ENCODE results near the gene PCSK2.
"Not testable (repeated sequence)": the region's sequence is repeated elsewhere in the genome, so short reads cannot be mapped to it uniquely, and the experiment has no call there.

The PCSK2 gene, protein sequence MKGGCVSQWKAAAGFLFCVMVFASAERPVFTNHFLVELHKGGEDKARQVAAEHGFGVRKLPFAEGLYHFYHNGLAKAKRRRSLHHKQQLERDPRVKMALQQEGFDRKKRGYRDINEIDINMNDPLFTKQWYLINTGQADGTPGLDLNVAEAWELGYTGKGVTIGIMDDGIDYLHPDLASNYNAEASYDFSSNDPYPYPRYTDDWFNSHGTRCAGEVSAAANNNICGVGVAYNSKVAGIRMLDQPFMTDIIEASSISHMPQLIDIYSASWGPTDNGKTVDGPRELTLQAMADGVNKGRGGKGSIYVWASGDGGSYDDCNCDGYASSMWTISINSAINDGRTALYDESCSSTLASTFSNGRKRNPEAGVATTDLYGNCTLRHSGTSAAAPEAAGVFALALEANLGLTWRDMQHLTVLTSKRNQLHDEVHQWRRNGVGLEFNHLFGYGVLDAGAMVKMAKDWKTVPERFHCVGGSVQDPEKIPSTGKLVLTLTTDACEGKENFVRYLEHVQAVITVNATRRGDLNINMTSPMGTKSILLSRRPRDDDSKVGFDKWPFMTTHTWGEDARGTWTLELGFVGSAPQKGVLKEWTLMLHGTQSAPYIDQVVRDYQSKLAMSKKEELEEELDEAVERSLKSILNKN

DNA sequence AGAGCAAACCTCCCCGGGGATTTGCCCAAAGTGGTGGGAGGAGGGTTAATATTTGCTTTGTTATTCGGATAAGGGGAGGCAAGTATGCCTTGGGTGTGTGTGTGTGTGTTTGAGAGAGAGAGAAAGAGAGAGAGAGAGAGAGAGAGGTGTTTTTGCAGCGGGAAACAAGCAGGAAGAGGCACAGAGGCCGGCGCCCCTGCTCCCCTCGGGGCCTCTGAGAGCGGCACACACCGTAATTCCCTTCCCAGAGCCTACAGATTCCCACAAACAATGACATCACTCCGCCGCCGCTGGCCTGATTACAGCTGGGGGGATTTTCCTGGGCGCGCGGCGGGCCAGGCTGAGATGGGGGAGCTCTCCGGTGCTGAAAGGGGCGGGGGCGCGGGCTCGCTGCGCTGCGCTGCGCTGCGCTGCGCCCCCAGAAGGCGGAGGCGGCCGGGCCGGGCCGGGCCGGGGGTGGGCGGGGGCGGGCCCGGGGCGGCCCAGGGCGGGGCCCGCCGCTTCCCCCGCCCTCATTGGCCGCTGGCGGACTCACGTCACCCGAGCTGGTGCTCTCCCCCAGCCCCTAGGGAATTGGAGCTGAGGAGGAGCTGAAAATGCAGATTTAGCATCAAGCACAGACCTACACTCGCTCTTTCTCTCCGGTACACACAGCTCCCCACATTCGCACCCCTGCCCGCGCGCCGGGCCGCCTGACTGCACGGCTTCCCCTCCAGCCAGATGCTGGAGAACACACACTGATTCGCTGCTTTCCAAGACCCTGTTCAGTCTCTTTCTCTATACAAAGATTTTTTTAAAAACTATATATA lies at the start of gene PCSK2:
PCSK2 (plus strand) TSS at position 631 of the 809 bp plus-strand sequence. CDS start 266 bp downstream, outside the sequence.
- DNase-seq, result no peak

DNA sequence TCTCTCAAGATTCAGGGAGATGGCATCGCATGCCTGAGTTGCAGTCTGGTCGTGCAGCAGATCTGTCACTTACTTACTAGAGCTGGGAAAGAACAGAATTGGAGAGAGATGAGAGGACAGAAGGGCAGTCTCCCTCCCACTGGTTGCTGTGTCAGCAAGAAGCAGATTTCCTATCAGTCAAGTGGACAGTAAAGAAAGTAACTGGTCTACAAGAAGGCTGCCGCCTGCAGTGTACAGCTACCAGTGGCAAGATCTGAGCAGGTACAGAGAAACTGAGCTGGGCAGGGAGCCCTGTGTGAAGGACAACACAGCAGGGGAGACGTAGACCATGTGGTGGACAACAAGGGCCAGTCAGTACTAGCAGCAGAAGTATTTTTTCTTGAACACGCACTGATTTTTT lies 49.5 kb upstream of the PCSK2 start:
- DNase-seq, result no peak

DNA sequence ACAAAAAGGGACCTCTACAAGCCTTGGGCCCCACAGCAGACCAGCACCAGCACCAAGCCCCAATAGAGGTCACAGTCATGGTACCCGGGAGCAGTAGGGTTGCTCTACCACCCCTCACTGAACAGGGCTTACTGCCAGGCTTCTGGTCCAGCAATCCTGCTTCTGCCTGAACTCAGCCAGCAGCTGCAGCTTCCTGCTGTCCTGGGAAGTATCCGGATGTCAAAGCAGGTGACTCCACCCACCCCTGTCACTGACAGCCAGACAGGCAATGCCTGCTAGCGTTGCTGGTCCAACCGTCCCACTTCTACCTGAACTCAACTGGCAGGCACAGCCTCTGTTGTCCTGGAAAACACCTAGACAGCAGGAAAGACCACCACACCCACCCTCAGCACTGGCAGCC lies 47.0 kb upstream of the PCSK2 start:
- no peak for DNase-seq

DNA sequence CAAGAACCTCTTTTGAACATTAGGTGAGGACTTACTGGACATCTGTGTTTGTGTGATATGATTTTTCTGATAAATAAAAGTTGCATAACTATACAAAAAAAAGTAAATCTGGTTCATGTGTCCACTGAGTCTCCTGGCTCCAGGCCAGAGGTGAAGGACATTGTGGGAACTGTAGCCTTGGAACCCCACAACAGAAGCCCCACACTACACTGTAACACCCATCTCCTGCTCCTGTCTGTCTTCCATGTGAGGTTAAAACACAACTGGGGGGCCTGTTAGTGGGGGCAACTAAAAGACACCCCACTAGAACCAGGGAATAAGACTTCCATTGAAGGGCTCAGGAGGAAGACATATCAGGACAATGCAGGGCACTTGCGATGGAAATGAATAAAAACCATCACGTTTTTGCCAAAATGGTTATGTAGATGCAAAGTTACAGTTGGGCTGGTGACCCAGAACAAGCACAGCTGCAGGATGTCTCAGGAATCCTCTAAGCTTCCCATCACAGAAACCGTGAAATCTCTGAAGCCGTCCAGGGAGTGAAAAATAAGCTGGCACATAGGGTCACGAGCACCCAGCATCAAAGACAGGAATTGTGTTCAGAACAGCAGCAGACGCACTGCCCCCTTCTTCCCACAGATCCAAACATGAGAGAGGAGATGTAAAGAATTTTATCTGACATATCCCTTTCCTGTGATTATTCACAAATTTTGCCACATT lies 36.7 kb upstream of the PCSK2 start:
- no peak for DNase-seq

DNA sequence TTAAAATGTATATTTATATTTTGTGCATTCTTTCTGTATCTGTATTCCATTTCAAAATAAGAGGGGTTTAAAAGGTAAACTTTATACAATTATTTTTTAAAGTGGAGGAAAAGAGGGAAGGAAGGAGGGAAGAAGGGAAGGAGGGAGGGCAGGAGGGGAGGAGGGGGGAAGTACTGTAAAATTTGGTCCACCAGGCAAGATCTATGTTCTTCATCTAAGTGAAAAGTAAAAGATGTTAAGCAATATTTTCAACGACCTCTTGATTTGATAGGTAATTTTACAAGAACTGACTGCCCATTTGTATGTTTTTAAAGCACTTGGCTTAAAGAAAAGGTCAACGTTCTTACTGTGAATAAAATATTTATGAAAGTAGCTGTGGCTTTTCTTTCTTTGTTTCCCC lies 29.8 kb upstream of the PCSK2 start:
- no peak for DNase-seq

DNA sequence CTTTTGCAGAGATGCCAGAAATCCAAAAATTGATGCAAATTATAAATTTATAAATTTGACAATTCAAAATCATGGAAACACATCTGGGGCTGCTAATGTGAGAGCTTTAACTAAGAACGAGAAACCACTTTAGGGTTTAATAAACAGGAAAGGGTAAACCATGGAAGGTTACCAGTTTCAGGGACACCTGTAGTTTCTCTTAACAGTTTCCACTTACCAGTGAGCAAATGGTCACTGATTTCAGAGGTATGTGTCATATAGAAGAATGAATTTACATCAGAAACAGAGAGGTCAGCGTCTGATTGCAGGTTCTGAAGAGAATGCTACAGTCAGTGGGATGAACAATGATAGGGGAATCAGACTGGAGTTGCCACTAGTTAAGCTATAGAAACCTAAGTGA lies 24.8 kb upstream of the PCSK2 start:
- no peak for DNase-seq

DNA sequence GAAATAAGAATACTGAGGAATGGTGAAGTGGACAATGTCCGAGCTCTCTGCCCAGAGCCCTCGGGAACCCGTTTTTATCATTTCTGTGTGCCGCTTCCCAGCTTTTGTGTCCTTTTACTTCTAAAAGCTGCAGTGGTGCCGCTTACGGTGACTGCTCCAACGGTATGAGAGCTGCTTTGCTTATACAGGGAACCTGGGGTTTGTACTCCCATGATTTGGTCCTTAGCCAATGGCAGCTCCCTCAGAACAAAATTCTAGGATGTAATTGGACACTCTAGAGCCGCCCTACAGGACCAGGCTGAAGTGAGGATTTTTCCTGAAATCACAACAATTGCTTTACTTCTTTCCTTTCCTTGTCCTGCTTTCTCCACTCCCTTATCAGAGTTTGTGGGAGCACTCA lies 24.2 kb upstream of the PCSK2 start:
- no peak for DNase-seq

DNA sequence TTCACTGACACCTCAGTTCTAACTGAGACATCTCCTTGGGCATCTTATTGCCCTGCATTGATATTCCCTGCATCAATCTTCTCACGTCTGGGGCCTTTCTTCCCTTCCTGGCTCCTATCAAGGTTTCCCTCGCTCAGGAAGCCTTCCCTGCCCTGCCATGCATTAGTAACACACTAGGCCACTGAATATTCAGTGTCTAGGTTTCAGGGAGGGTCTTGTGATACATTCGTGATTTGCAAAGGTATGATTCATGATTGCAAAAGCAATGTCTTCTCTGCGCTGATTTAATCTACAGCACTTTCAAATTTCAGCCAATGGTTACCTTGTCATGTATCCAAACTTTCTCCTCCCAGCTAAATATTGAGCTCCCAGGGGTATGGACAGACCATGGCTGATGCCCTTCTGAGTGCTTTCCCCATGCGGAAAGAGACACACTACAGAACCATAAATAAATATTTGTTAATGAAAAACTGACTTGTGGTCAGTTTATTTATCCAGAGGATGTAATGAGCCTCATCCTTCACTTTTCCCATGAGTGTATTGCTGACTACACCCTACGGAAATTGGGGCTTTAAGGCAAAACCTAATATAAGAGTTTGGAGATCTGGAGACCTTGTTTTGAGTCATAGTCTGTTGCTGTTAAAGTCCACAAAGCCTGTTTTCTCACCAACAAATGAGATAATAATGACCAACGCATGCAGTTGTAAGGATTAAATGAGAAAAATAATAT lies 21.6 kb upstream of the PCSK2 start:
- DNase-seq, result no peak

DNA sequence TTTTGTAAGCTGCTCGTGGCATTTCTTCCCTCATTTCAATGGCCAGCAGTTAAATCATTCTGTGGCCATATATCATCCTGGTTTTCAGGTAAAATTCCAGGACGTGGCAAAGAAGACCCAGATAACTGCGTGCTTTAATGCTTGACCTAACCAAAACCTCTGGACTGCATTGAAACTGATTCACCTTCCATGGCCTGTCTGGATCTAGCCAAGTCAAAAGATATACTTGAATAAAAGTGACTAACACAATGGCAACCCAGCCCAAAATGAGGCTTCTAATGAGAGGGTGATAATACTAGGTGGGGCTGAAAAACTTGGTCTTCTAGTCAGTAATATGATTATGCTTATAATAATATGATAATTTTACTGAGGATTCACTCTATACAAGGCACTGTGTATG lies 16.5 kb upstream of the PCSK2 start:
- DNase-seq, result no peak

DNA sequence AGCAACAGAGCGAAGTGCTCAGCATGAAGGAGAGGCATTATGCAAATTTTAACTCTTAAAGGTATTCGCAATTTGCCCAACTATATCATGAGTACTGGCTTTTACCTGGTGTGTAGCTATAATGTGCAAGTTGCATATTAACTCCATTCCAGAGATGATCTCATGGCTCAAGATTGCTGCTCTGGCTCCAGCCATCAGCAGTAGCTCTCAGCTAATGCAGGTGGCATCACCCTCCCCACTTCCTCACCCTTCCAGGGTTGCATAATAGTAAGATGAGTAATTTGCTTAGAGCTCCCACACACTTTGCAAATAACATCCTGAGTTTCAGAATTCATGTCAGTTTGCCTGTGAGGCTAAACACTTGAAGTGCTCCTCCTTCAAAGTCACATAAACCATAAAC lies 15.9 kb upstream of the PCSK2 start:
- DNase-seq, result no peak

DNA sequence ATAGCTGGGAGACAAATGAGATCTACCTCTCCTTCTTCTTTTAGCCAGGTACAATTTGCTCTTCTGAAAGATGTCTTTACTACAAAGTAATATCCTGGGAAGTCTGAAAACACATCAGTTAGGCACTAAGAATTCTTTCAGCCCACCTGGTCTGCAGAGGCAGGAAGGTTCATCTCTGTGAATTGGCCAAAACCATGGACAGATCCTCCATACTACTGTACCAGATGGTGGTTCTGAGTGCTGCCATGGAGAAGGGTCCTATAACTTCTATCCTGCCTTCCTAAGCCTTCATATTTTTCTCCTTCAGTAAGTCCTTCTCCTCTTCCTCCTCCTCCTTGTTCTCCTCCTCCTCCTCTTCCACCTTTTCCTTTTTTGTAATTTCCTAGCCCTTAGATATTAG lies 11.7 kb upstream of the PCSK2 start:
- DNase-seq, result no peak

DNA sequence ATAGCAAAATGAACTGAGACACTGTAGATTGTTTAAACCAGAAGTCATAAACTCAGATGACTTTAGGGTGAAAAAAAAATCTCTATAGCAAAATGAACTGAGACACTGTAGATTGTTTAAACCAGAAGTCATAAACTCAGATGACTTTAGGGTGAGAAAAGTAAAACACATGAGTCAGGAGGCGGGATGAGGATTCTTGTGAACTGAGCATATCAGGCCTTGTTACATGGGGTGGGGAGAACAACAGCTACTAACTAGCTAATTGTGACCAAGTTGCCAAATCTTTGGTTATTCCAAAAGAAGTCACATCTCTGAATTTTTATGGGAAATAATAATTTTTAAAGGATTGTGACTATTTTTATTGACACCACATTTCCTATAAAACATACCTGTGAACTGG lies 7.0 kb upstream of the PCSK2 start:
- DNase-seq, result not testable (repeated sequence)

DNA sequence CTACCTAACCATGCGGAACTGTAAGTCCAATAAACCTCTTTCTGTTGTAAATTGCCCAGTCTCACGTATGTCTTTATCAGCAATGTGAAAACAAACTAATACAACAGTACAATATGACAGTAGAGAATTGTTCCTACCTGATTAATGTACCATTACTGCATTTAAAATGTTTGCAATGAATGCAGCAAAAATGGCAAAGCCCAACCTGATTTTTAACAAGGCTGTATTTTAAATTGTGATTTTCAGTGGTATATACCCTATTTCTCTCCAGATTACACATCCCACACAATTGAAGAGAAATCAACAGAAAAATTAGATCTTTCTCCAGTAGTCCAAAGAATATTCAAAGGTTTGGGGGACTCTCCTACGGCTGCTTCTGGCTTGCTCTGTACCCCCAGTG lies 3.3 kb upstream of the PCSK2 start:
- no peak for DNase-seq

DNA sequence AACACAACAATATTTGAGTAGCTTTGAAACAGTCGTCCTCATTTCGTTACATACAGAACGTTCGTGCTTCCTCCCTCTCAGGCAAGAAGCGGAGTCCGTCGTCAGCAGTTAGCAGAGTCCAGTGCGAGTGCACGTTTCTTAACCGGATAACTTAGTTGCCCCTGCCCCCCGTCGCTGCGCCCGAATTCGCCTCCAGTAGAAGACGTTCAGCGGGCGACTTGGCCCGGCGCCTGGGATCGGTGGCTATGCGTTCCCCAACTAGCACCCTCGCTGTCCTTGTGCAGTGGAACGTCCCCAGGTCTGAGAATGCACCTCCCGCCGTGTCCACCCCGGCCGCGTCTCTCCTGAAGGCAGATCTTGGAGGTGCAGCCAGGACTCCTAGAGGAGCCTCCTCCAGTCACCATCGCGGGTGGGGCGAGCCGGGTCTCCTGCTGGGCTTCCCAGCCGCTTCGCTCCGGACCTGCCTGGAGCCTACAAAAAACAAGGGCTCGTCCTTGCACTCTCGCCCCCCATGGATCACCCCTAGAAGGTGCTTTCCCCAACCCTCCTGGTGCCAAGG lies 910 bp upstream of the PCSK2 start:
- DNase-seq, result no peak

DNA sequence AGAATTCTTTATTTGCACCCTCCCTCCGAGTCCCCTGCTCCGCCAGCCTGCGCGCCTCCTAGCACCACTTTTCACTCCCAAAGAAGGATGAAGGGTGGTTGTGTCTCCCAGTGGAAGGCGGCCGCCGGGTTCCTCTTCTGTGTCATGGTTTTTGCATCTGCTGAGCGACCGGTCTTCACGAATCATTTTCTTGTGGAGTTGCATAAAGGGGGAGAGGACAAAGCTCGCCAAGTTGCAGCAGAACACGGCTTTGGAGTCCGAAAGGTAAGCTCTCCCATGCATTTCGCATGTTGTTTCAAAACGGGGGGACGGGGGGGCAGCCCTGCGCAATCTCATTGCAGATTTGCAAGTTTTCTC lies 357 bp downstream of the PCSK2 start:
- DNase-seq, result no peak

DNA sequence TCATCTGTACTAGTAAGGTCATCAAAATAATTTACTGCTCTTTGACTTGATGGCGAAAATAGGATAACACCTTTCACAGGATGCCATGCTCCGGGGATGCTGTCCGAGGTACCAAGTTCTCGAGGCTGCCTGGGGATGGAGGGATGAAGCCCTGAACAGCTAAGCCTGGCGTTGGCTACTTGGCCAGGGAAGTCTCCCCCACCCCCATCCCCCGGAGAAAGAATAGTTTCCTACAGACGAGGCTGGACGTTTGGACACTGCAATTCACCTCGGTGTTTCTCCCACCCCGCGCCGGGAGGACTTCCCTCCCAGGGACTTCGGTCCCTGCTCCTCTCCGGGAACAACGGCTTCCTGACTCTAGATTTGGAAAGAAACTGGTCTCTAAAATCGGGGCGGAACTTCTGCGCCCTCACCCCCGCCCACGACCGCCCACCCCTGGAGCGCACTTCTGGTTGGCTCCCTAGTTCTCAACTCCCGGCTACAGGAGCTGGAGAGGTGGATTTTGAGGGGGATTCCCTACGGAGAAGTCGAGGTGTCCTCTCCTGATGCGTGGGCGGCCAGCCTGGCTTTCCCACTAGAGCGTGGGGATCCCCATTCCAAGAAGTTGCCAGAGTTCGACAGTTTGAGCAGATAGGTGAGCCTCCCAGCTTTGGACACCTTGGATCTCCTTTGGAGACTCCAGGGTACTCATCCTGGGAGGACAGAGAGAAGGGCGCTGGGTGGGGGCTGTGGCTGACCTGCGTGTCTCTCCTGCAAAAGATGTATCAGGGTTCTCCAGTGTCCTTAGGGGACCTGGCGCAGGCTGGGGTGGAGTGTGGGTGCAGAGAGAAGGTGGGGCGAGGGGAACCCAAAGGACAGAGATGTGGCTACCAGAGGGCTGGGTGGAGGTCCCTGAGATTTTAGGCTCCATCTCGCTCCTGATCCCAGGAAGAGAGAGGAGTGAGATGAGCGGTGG lies 1.1 kb downstream of the PCSK2 start:
- no peak for DNase-seq

DNA sequence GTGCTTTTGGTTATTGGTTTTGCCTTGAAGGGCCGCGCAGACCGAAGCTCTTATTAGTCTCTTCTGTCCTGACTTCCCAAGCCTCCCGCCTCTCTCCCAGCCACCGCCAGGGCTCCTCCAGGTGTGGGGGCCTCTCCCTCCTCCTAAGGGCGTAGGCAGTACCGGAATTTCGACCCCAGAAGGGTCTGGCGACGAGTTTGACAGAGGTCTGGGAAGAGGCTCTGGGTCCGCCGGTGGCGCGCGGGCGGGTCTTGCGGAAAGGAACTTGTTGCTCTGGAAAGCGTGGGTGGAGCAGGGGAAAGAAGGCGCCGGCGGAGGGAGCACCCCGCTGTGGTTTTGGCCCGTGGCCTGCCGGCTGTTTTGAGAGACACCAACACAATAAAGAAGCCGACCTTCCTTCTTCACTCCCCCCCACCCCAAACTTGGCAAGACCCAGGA lies 1.8 kb downstream of the PCSK2 start:
- DNase-seq, result no peak

DNA sequence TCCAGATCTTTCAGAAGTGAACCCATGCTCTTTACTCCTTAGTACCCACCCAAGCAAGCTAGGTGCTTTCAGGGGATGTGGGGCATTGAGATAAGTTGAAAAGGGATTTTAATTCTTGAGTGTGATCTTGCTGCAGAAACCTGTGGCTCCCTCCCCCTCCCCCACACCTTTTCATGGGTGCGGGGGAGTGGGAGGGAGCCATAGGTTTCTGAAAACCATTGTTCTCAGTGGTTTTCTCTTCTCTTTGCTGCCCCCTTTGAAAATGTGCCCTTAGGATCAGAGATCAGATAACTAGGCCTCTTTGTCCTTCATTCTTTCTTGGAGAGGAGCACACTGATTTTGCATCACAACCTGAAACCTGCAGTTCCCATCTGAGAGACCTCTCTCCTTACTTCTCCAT lies 2.4 kb downstream of the PCSK2 start:
- DNase-seq, result no peak

DNA sequence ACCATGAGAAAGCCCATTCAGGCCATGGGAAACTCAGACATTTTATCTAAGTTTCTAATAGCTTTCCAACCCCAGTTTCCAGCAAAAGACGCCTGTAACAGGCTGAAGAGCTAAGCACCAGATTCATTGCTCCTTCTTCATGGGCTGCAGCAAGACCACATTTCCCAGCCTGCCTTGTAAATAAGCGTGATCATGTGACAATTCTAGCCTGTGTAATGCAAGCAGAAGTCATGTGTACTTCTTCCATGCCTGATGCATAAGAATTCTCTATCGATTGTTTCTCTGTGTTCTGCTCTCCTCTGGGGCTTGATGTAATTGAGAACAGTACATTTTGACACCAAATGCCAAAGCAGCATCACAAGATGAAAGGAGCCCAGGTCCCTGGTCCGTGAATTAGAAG lies 6.8 kb downstream of the PCSK2 start:
- no peak for DNase-seq

DNA sequence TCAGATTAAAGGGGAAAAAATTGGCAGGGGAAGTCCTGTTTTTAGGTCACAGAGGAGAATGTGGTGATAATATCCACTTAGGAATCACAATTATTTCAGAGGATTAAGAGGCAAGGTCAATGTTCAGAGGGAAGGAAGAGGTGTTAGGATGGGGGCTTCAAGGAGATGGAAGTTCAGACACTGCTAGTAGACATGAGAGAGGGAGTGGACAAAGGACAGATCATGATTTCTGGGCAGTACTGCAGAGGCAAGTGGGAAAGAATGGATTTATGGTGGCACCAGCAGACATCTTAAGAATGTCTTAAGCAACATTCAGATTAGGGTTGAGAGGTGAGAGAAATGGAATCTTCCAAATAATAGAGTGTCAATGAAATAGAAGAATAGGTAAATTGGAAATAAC lies 9.9 kb downstream of the PCSK2 start:
- DNase-seq, result no peak

DNA sequence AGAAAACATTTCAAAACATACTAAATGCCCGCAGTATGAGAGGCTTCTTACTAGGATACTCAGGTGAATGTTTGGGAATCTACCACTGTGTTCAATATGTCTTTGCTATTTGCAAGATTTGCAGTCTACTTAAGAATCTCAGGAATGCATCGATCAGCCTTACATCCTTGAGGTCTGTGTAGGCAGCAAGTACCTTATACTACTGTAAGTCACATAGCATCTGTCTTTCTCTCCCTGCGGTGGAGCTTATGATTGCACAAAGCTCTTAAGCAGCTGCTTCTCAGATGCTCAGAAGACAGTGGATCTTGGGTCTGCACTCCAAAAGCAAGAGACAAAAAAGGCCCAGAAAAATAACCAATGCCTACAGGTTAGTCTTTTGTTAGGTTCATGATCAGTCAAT lies 21.4 kb downstream of the PCSK2 start:
- no peak for DNase-seq

Data from activated T-cell treated with anti-CD3 and anti-CD28 coated beads, Interleukin-2, amount 50 U/mL, for 48 hours (primary cell).